ENCODE results near the gene ZNF768.
"Not testable (repeated sequence)": the region's sequence is repeated elsewhere in the genome, so short reads cannot be mapped to it uniquely, and the experiment has no call there.

ZNF768 gene

DNA sequence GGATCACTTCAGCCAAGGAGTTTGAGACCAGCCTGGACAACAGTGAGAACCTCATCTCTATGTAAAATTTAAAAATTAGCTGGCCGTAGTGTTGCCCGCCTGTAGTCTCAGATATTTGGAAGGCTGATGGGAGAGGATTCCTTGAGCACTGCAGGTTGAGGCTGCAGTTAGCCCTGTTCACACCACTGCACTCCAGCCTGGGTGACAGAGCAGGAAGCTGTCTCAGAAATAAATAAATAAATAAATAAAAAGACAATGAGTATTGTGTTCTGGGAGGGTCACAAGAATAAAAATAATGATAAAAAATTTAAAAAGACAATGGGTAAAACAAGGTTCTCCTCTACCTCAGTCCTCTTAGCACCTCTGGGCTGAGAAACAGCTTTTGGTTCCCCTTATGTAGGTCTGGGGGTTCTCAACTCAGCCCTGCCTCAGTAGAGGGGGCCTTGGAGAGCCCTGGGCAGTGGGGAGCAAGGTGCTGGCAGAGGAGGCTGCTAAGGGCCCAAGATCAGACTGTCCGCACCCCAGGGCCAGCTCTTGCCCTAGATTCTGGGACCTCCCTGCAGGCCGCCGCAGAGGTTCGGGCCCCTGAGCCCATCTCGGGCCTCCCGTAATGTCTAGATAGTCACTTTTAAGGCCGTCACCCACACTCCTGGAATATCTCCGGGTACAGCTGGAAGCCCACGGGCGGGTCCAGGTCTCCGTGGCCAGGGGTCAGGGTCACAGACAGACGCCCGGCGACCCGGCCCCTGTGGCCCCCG, 28.4 kb upstream of the ZNF768 start:
- Histone ChIP-seq H3K4me3 (ENCODE audit: low read depth in 1 of 2, low read length in 2 of 2) (no peak overlapping the region), H3K9ac (ENCODE audit: low read length) (no peak overlapping the region), H3K27ac (ENCODE audit: low read depth, low read length) (no peak overlapping the region), H3K4me1 (ENCODE audit: insufficient read depth, low read length) (peaks cover 6% of the 10 kb centered on the region), H3K36me3 (ENCODE audit: insufficient read depth, low read length) (peaks cover 17% of the 10 kb centered on the region), H3K9me3 (ENCODE audit: low read length) (no peaks in the 10 kb centered on the region), H3K27me3 (ENCODE audit: control insufficient read depth in 1 of 2, insufficient read depth in 2 of 2, low read length in 2 of 2) (no peaks in the 10 kb centered on the region)

DNA sequence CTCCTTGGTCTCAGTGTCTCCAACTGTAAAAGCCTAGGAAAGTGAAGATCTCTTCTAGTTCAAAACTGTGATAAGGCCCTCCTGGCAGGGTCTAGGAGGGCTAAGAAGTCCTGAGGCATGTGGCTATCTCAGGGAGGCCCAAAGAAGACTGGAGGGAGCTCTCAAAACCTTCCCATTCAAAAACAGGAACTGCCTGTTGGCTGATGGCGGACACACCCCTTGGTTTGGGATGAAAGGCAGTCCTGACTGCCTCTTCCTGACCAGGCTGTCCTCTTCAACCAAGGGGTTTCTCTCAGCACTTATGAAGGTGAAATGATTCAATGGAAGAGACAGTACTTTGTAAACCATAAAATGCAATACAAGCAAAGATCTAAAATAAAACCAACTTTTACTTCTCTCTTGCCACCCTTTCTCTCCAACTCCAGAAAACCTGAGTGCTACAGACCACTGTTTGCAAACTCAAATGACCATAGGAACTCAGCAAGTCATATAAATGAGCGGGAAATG, 27.1 kb upstream of the ZNF768 start:
- no peak overlapping the region for H3K27ac ChIP-seq (ENCODE audit: low read depth, low read length)
- H3K4me1 ChIP-seq (ENCODE audit: insufficient read depth, low read length), result peaks cover 6% of the 10 kb centered on the region
- H3K9ac ChIP-seq (ENCODE audit: low read length), result no peak overlapping the region
- no peaks in the 10 kb centered on the region for H3K9me3 ChIP-seq (ENCODE audit: low read length)
- peaks cover 17% of the 10 kb centered on the region for H3K36me3 ChIP-seq (ENCODE audit: insufficient read depth, low read length)
- H3K27me3 ChIP-seq (ENCODE audit: control insufficient read depth in 1 of 2, insufficient read depth in 2 of 2, low read length in 2 of 2), result no peaks in the 10 kb centered on the region
- no peak overlapping the region for H3K4me3 ChIP-seq (ENCODE audit: low read depth in 1 of 2, low read length in 2 of 2)

DNA sequence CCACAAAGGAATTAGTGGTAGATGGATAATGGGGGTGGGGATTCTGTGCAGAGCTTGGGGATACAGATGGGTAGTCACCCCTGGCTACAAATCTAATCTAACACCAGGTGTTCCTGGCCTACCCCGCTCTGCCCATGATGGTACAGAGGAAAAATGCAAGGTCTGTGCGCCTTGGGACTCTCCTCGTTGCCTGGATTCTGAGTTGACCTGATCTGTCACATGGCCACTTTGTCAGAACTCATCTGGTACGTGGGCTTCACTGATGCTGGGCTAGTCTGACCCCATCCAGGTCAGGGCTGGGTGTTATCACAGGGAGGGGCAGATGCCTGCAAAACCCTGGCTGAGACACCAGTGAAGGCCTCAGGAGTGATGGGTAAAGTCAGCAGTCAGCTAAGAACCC, 26.6 kb upstream of the ZNF768 start:
- H3K4me1 ChIP-seq (ENCODE audit: insufficient read depth, low read length), result peaks cover 6% of the 10 kb centered on the region
- H3K9ac ChIP-seq (ENCODE audit: low read length), result no peak overlapping the region
- no peaks in the 10 kb centered on the region for H3K27me3 ChIP-seq (ENCODE audit: control insufficient read depth in 1 of 2, insufficient read depth in 2 of 2, low read length in 2 of 2)
- no peak overlapping the region for H3K27ac ChIP-seq (ENCODE audit: low read depth, low read length)
- H3K9me3 ChIP-seq (ENCODE audit: low read length), result no peaks in the 10 kb centered on the region
- peaks cover 17% of the 10 kb centered on the region for H3K36me3 ChIP-seq (ENCODE audit: insufficient read depth, low read length)
- no peak overlapping the region for H3K4me3 ChIP-seq (ENCODE audit: low read depth in 1 of 2, low read length in 2 of 2)

DNA sequence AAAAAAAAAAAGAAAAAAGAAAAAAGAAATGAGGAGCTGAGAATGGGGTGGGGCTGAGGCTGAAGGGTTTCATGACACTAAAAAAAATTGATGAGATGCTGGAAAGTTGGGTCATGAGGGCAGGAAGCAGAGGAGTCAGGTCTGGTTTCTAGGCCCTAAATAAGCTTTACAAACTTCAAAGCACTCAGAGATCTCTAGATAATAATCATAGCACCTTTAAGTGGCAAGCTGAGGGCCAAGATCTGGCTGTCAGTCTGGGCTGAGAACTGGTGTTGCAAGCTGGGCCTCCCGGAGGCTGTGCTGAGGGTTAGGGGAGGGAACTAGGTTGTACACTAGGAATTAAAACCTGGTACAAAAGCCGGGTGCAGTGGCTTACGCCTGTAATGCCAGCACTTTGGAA, 25.4 kb upstream of the ZNF768 start:
- Histone ChIP-seq H3K27ac (ENCODE audit: low read depth, low read length) (no peak overlapping the region), H3K27me3 (ENCODE audit: control insufficient read depth in 1 of 2, insufficient read depth in 2 of 2, low read length in 2 of 2) (no peaks in the 10 kb centered on the region), H3K4me1 (ENCODE audit: insufficient read depth, low read length) (no peaks in the 10 kb centered on the region), H3K36me3 (ENCODE audit: insufficient read depth, low read length) (peaks cover 17% of the 10 kb centered on the region), H3K9ac (ENCODE audit: low read length) (no peak overlapping the region), H3K4me3 (ENCODE audit: low read depth in 1 of 2, low read length in 2 of 2) (no peak overlapping the region), H3K9me3 (ENCODE audit: low read length) (no peaks in the 10 kb centered on the region)

DNA sequence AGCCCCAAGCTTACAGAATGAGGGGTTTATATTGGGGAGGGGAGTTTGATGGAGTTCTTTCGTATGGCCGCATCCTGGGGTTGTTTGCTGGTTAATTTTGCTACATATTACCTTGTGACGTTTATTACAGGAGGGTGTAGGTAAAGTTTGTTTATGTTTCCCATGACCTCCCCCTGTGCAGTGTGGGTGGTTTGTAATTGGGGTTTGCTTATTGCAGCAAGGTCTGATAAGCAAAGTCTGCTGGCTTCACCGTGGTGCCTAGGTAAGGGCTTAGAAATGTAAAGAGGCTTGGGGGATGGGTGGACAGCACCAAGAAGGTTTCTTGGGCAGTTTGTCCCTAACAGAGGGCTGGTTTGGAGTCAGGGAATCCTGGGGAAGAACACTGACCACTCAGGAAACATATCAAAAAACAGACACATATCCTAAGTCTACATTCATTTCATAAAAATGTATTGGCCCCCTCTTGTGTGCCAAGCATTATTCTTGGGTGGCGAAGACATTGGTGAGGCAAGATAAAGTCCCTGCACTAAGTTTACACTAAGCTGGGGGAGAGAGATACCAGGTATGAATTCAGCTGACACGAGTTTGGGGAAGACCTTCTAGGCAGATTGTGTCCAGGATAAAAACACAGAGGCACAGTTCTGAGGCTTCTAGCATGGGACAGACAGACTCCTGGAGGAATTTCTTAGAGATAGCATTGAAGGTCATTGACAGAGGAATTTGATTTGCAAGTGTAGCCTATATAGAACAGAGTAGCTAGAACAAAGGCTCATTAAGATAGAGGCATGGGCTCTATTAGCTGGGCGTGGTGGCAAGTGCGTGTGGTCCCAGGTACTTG, 22.3 kb upstream of the ZNF768 start:
- no peak overlapping the region for H3K27ac ChIP-seq (ENCODE audit: low read depth, low read length)
- no peaks in the 10 kb centered on the region for H3K4me1 ChIP-seq (ENCODE audit: insufficient read depth, low read length)
- H3K27me3 ChIP-seq (ENCODE audit: control insufficient read depth in 1 of 2, insufficient read depth in 2 of 2, low read length in 2 of 2), result no peaks in the 10 kb centered on the region
- peaks cover 2% of the 10 kb centered on the region for H3K36me3 ChIP-seq (ENCODE audit: insufficient read depth, low read length)
- H3K9ac ChIP-seq (ENCODE audit: low read length), result no peak overlapping the region
- H3K4me3 ChIP-seq (ENCODE audit: low read depth in 1 of 2, low read length in 2 of 2), result no peak overlapping the region
- H3K9me3 ChIP-seq (ENCODE audit: low read length), result no peaks in the 10 kb centered on the region

DNA sequence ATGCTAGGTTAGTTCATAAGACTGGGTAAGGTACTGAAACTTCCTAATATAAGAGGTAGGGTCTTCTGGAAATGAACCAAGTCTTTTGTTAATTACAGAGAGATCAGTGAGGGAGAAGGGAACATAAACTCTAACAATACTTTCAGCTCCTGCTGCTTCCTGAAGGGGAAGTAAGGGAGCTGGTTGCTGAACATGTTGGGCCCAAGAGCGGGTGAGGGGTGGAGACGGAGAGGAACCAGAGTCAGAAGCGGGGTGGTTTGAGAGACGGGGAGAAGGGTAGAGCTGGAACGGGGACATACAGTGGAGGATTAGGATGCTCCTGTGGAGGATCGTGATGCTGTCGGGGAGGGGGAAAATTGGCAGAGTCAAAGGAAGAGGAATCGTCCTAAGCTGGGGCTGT, 19.7 kb upstream of the ZNF768 start:
- H3K4me3 ChIP-seq (ENCODE audit: low read depth in 1 of 2, low read length in 2 of 2), result no peak overlapping the region
- H3K36me3 ChIP-seq (ENCODE audit: insufficient read depth, low read length), result no peaks in the 10 kb centered on the region
- H3K27me3 ChIP-seq (ENCODE audit: control insufficient read depth in 1 of 2, insufficient read depth in 2 of 2, low read length in 2 of 2), result no peaks in the 10 kb centered on the region
- H3K9me3 ChIP-seq (ENCODE audit: low read length), result no peaks in the 10 kb centered on the region
- H3K27ac ChIP-seq (ENCODE audit: low read depth, low read length), result no peak overlapping the region
- no peak overlapping the region for H3K9ac ChIP-seq (ENCODE audit: low read length)
- no peaks in the 10 kb centered on the region for H3K4me1 ChIP-seq (ENCODE audit: insufficient read depth, low read length)

DNA sequence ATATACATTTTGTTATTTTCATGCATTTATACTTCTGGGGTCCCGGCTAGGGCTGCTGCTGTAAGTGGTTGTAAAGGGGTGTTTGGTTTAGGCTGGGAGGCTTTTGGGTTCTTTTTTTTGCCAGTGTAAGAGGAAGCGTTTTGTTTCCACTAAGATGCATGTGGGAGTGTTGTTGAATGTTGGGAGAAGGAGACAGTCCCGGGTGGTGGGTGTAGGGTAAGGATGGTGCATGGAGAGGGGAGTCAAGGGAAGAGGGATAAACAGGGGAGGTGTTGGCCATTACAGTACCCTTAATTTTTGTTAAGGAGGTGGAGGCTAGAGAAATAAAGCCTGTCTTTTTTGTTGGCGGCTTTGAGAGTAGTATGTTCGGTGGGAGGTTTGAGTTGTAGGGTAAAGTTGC, 16.7 kb upstream of the ZNF768 start:
- Histone ChIP-seq H3K27me3 (ENCODE audit: control insufficient read depth in 1 of 2, insufficient read depth in 2 of 2, low read length in 2 of 2) (no peaks in the 10 kb centered on the region), H3K4me1 (ENCODE audit: insufficient read depth, low read length) (no peaks in the 10 kb centered on the region), H3K4me3 (ENCODE audit: low read depth in 1 of 2, low read length in 2 of 2) (no peak overlapping the region), H3K9ac (ENCODE audit: low read length) (no peak overlapping the region), H3K27ac (ENCODE audit: low read depth, low read length) (no peak overlapping the region), H3K36me3 (ENCODE audit: insufficient read depth, low read length) (no peaks in the 10 kb centered on the region), H3K9me3 (ENCODE audit: low read length) (no peaks in the 10 kb centered on the region)

DNA sequence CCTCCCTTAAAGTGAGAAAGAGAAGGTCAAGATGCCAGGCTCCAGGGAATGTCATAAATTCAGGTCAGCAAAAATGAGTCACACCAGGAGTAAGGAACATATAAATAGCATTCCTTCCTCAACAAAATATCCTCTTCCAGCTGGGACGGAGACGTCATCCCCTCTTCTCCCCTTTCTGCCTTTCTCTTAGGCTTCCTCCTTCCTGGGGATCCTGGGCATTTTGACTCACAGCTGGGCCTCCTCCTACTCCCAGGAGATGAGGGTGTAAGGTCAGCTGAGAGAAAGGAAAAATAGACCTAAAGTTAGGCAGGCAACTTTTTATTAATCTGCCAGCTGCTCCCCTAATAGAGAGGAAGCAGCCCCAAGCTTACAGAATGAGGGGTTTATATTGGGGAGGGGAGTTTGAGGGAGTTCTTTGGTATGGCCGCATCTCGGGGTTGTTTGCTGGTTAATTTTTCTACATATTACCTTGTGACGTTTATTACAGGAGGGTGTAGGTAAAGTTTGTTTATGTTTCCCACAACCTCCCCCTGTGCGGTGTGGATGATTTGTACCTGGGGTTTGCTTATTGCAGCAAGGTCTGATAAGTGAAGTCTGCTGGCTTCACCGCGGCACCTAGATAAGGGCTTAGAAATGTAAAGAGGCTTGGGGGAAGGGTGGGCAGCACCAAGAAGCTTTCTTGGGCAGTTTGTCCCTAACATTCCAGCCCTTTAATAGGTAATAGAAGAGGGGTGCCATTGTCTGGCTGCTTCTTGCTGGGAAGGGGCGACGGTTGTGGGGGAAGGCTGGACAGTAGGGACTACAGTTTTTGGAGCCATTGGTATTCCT, 15.3 kb upstream of the ZNF768 start:
- no peaks in the 10 kb centered on the region for H3K27me3 ChIP-seq (ENCODE audit: control insufficient read depth in 1 of 2, insufficient read depth in 2 of 2, low read length in 2 of 2)
- no peak overlapping the region for H3K9ac ChIP-seq (ENCODE audit: low read length)
- H3K4me1 ChIP-seq (ENCODE audit: insufficient read depth, low read length), result no peaks in the 10 kb centered on the region
- H3K9me3 ChIP-seq (ENCODE audit: low read length), result no peaks in the 10 kb centered on the region
- H3K36me3 ChIP-seq (ENCODE audit: insufficient read depth, low read length), result no peaks in the 10 kb centered on the region
- H3K27ac ChIP-seq (ENCODE audit: low read depth, low read length), result no peak overlapping the region
- H3K4me3 ChIP-seq (ENCODE audit: low read depth in 1 of 2, low read length in 2 of 2), result no peak overlapping the region

DNA sequence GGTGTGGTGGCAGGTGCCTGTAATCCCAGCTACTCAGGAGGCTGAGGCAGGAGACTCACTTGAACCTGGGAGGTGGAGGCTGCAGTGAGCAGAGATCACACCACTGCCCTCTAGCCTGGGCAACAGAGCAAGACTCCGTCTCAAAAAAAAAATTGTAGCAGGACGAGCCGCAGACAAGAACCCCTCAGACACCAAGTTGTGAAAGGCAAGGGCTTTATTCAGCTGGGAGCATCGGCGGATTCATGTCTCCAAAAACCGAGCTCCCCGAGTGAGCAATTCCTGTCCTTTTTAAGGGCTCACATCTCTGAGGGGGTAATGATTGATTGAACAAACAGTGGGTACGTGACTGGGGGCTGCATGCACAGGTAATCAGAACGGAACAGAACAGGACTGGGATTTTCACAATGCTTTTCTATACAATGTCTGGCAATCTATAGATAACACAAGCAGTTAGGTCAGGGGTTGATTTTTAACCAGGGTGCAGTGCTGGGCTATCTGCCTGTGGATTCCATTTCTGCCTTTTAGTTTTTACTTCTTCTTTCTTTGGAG, 14.6 kb upstream of the ZNF768 start:
- H3K27me3 ChIP-seq (ENCODE audit: control insufficient read depth in 1 of 2, insufficient read depth in 2 of 2, low read length in 2 of 2); H3K9me3 ChIP-seq (ENCODE audit: low read length); H3K4me3 ChIP-seq (ENCODE audit: low read depth in 1 of 2, low read length in 2 of 2); H3K9ac ChIP-seq (ENCODE audit: low read length); H3K27ac ChIP-seq (ENCODE audit: low read depth, low read length); H3K36me3 ChIP-seq (ENCODE audit: insufficient read depth, low read length); H3K4me1 ChIP-seq (ENCODE audit: insufficient read depth, low read length): not testable (repeated sequence)

DNA sequence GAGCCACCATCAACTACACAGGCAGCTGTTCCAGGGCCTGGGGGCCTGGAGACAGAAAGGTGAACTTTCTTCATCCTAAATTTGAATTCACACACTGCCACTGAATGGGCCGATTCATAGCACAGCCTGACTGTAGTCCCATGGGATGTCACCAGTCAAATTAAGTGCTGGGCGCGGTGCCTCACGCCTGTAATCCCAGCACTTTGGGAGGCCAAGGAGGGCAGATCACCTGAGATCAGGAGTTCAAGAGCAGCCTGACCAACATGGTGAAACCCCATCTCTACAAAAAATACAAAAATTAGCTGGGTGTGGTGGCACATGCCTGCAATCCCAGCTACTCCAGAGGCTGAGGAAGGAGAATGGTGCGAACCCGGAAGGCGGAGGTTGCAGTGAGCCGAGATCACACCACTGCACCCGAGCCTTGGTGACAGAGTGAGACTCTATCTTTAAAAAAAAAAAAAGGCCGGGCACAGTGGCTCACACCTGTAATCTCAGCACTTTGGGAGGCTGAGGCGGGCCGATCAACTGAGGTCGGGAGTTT, 13.7 kb upstream of the ZNF768 start:
- H3K9ac ChIP-seq (ENCODE audit: low read length); H3K27ac ChIP-seq (ENCODE audit: low read depth, low read length); H3K36me3 ChIP-seq (ENCODE audit: insufficient read depth, low read length); H3K4me1 ChIP-seq (ENCODE audit: insufficient read depth, low read length); H3K4me3 ChIP-seq (ENCODE audit: low read depth in 1 of 2, low read length in 2 of 2); H3K9me3 ChIP-seq (ENCODE audit: low read length); H3K27me3 ChIP-seq (ENCODE audit: control insufficient read depth in 1 of 2, insufficient read depth in 2 of 2, low read length in 2 of 2): not testable (repeated sequence)
